NCI-H69 (cell line): ENCODE results near the gene SHKBP1.

ENCODE experiments used
- DNase-seq: peaks from one replicate; lab custom pipeline; 2025; lab: John Stamatoyannopoulos, UW

SHKBP1 gene

GRCh38 chr19:40603071-40603388, 26.4 kb downstream of the SHKBP1 start:
- DNase-seq: no peak

- peak; percentile 97 for DNase-seq
Observed at GRCh38 chr19:40603389-40604170, 26.9 kb downstream of the SHKBP1 start.

GRCh38 chr19:40604171-40604646, 27.5 kb downstream of the SHKBP1 start:
- no peak for DNase-seq

GRCh38 chr19:40604647-40605215, 28.1 kb downstream of the SHKBP1 start:
- DNase-seq: no peak

- peak; percentile 93 for DNase-seq
Observed at GRCh38 chr19:40605216-40605971, 28.7 kb downstream of the SHKBP1 start.

GRCh38 chr19:40607311-40608239, 30.9 kb downstream of the SHKBP1 start:
- peak; percentile 11 for DNase-seq

GRCh38 chr19:40608240-40608621, 31.6 kb downstream of the SHKBP1 start:
- DNase-seq: no peak

- DNase-seq: no peak
Observed at GRCh38 chr19:40608957-40609356, 32.3 kb downstream of the SHKBP1 start.

- DNase-seq: peak; percentile 54
Observed at GRCh38 chr19:40609561-40610395, 33.1 kb downstream of the SHKBP1 start.

GRCh38 chr19:40610396-40611064, 33.9 kb downstream of the SHKBP1 start:
- peak; percentile 32 for DNase-seq

- DNase-seq: no peak
Observed at GRCh38 chr19:40611096-40611495, 34.4 kb downstream of the SHKBP1 start.

- no peak for DNase-seq
Observed at GRCh38 chr19:40611900-40612698, 35.4 kb downstream of the SHKBP1 start.

GRCh38 chr19:40612831-40613689, 36.4 kb downstream of the SHKBP1 start:
- DNase-seq: peak; percentile 53

GRCh38 chr19:40613690-40614621, 37.3 kb downstream of the SHKBP1 start:
- DNase-seq: peak; percentile 76

GRCh38 chr19:40614622-40615411, 38.1 kb downstream of the SHKBP1 start:
- DNase-seq: peak; percentile 66

GRCh38 chr19:40616178-40616577, 39.5 kb downstream of the SHKBP1 start:
- no peak for DNase-seq

GRCh38 chr19:40616941-40617340, 40.3 kb downstream of the SHKBP1 start:
- DNase-seq: no peak
